H1 (cell line): ENCODE results near the gene GHRH. TPM values are rescaled to one million over a fixed set of nuclear protein-coding genes. Genes with fewer than 3 reads are reported as not detected.

Experiments used
- CTCF ChIA-PET: fragments of 300-600 bp; sonication (Branson Sonifier 250); formaldehyde crosslinking; loops from one replicate; lab custom pipeline; 2021; ENCODE audit not compliant: partially characterized antibody; lab: Charles Lee
- POLR2A ChIA-PET: fragments of 300-600 bp; sonication (Branson Sonifier 250); formaldehyde crosslinking; loops from one replicate; lab custom pipeline; 2021; ENCODE audit warnings: inconsistent platforms; ENCODE audit not compliant: partially characterized antibody; lab: Charles Lee
- DNase-seq, 2 experiments: peaks; one replicate each; pipeline versions ENCODE4 v3.0.0 to v3.0.0-alpha.2; 2010 to 2022; ENCODE audit warnings: low spot score in 2 of 2, low read depth in 1 of 2, mixed read lengths in 1 of 2
- FAIRE-seq: peaks from 2 replicates; lab custom pipeline; 2011; peaks lifted over from hg19 to GRCh38; lab: Jason Lieb, UNC
- H2AFZ ChIP-seq: 2 replicates; pipeline ENCODE4 v1.8.1; 2012; ENCODE audit warnings: low read length, inconsistent platforms
- H2AK5ac ChIP-seq: 2 replicates; pipeline ENCODE4 v1.6.1; 2013; ENCODE audit warnings: low read depth, low read length
- H2BK120ac ChIP-seq: replicated peaks from 2 replicates; pipeline ENCODE3; 2013; ENCODE audit warnings: low read depth, low read length, inconsistent platforms
- H2BK12ac ChIP-seq: 2 replicates; pipeline ENCODE4 v1.6.1; 2013; ENCODE audit warnings: low read depth, low read length
- H2BK15ac ChIP-seq: 2 replicates; pipeline ENCODE4 v1.6.1; 2013; ENCODE audit warnings: low read length
- H2BK20ac ChIP-seq: 2 replicates; pipeline ENCODE4 v1.6.1; 2013; ENCODE audit warnings: low read length
- H2BK5ac ChIP-seq: 2 replicates; pipeline ENCODE4 v1.6.1; 2013; ENCODE audit warnings: low read depth, low read length
- H3K14ac ChIP-seq: 2 replicates; pipeline ENCODE4 v1.6.1; 2013; ENCODE audit warnings: inconsistent platforms; ENCODE audit not compliant: insufficient read length
- H3K18ac ChIP-seq: 2 replicates; pipeline ENCODE4 v1.6.1; 2013; ENCODE audit warnings: low read length; ENCODE audit errors: extremely low read depth
- H3K23ac ChIP-seq: 2 replicates; pipeline ENCODE4 v1.6.1; 2013; ENCODE audit warnings: inconsistent platforms; ENCODE audit not compliant: insufficient read length
- H3K23me2 ChIP-seq: 2 replicates; pipeline ENCODE4 v1.6.1; 2013; ENCODE audit warnings: low read depth, low read length
- H3K27ac ChIP-seq: 2 replicates; pipeline ENCODE4 v1.6.1; 2011; ENCODE audit warnings: low read depth, low read length, inconsistent platforms
- H3K27me3 ChIP-seq, 4 experiments: replicated peaks in 1 of 4; 1 replicate in 1 of 4; 2 replicates in 3 of 4; pipeline versions ENCODE4 v1.6.1 to v1.8.1; 2011 to 2013; ENCODE audit warnings: low read length in 3 of 4, mild to moderate bottlenecking in 3 of 4, inconsistent platforms in 2 of 4, mixed read lengths in 2 of 4, moderate library complexity in 1 of 4; ENCODE audit not compliant: control insufficient read depth in 3 of 4, insufficient read depth in 3 of 4; ENCODE audit errors: extremely low read depth in 1 of 4
- H3K36me3 ChIP-seq, 4 experiments: 2 replicates each; pipeline versions ENCODE4 v1.6.1 to v1.8.1; 2011 to 2013; ENCODE audit warnings: mild to moderate bottlenecking in 4 of 4, low read length in 3 of 4, moderate library complexity in 2 of 4, control low read depth in 1 of 4, inconsistent platforms in 1 of 4; ENCODE audit not compliant: insufficient read depth in 4 of 4, control insufficient read depth in 2 of 4
- H3K4ac ChIP-seq: replicated peaks from 2 replicates; pipeline ENCODE3; 2013; ENCODE audit warnings: low read length, low read depth, mixed read lengths, inconsistent platforms; ENCODE audit not compliant: insufficient read length
- H3K4me1 ChIP-seq, 4 experiments: replicated peaks in 1 of 4; 1 replicate in 1 of 4; 2 replicates in 3 of 4; pipeline versions ENCODE4 v1.6.1 to v1.8.1; 2011 to 2013; ENCODE audit warnings: low read length in 3 of 4, inconsistent platforms in 2 of 4, mixed read lengths in 1 of 4; ENCODE audit not compliant: insufficient read depth in 4 of 4, control insufficient read depth in 3 of 4
- H3K4me2 ChIP-seq, 2 experiments: 2 replicates each; pipeline versions ENCODE4 v1.6.1 to v1.8.1; 2011 to 2013; ENCODE audit warnings: low read depth in 2 of 2, low read length in 2 of 2, control low read depth in 1 of 2, inconsistent platforms in 1 of 2, mild to moderate bottlenecking in 1 of 2; ENCODE audit not compliant: insufficient read depth in 1 of 2
- H3K4me3 ChIP-seq, 4 experiments: fragments of 200-600, 300-600 bp in 1 of 4; sonication (generic), shearing (Covaris generic), sonication (Bioruptor Twin) in 1 of 4; 2 replicates each; pipeline versions ENCODE4 v1.5.1 to v1.8.1; 2011 to 2016; ENCODE audit warnings: low read length in 4 of 4, low read depth in 3 of 4, control low read depth in 2 of 4, inconsistent platforms in 2 of 4, mild to moderate bottlenecking in 2 of 4, mixed read lengths in 1 of 4, moderate library complexity in 1 of 4; ENCODE audit not compliant: insufficient read depth in 2 of 4; ENCODE audit errors: extremely low read depth in 1 of 4
- H3K56ac ChIP-seq: replicated peaks from 2 replicates; pipeline ENCODE3; 2013; ENCODE audit warnings: low read depth, mild to moderate bottlenecking, mixed read lengths, low read length, inconsistent platforms; ENCODE audit not compliant: insufficient read length
- H3K79me1 ChIP-seq: 2 replicates; pipeline ENCODE4 v1.6.1; 2013; ENCODE audit warnings: low read depth, low read length, control low read depth
- H3K79me2 ChIP-seq, 2 experiments: 2 replicates each; pipeline versions ENCODE4 v1.6.1 to v1.8.1; 2012 to 2013; ENCODE audit warnings: low read length in 2 of 2, mild to moderate bottlenecking in 2 of 2, inconsistent platforms in 1 of 2; ENCODE audit not compliant: insufficient read depth in 2 of 2, control insufficient read depth in 1 of 2
- H3K9ac ChIP-seq, 4 experiments: replicated peaks in 1 of 4; 1 replicate in 1 of 4; 2 replicates in 3 of 4; pipeline versions ENCODE4 v1.6.1 to v1.8.1; 2011 to 2013; ENCODE audit warnings: low read depth in 3 of 4, low read length in 3 of 4, control low read depth in 2 of 4, mild to moderate bottlenecking in 2 of 4, moderate library complexity in 2 of 4, inconsistent platforms in 1 of 4; ENCODE audit errors: extremely low read depth in 1 of 4
- H3K9me3 ChIP-seq, 2 experiments: 2 replicates each; pipeline versions ENCODE4 v1.6.1 to v1.8.1; 2012 to 2013; ENCODE audit warnings: mild to moderate bottlenecking in 2 of 2, moderate library complexity in 2 of 2, control low read depth in 1 of 2, inconsistent platforms in 1 of 2, low read depth in 1 of 2, low read length in 1 of 2, mixed read lengths in 1 of 2; ENCODE audit not compliant: insufficient read depth in 2 of 2
- H4K20me1 ChIP-seq, 2 experiments: replicated peaks in 1 of 2; 2 replicates each; pipeline versions ENCODE3 to v1.8.1; 2011 to 2013; ENCODE audit warnings: inconsistent platforms in 2 of 2, low read length in 2 of 2, mild to moderate bottlenecking in 1 of 2; ENCODE audit not compliant: insufficient read depth in 2 of 2, control insufficient read depth in 1 of 2
- H4K5ac ChIP-seq: 2 replicates; pipeline ENCODE4 v1.6.1; 2013; ENCODE audit warnings: low read length, low read depth, mixed read lengths, inconsistent platforms; ENCODE audit not compliant: insufficient read length
- H4K8ac ChIP-seq: 2 replicates; pipeline ENCODE4 v1.8.0; 2013; ENCODE audit warnings: mild to moderate bottlenecking, moderate library complexity, low read length, inconsistent platforms; ENCODE audit not compliant: insufficient read depth; ENCODE audit errors: extremely low read depth
- H4K91ac ChIP-seq: replicated peaks from 2 replicates; pipeline ENCODE3; 2013; ENCODE audit warnings: low read length, mixed read lengths, inconsistent platforms; ENCODE audit not compliant: insufficient read length
- CHD1 ChIP-seq: IDR thresholded peaks from 2 replicates; pipeline ENCODE4 v1.6.1; 2012; ENCODE audit warnings: low read depth, low read length, improper control_type of control experiment
- CTCF ChIP-seq, 3 experiments: IDR thresholded peaks; 1 replicate in 2 of 3; 2 replicates in 1 of 3; pipeline versions ENCODE4 v1.5.1 to v1.6.1; 2011; ENCODE audit warnings: low read length in 3 of 3, mild to moderate bottlenecking in 3 of 3, inconsistent platforms in 2 of 3, low read depth in 1 of 3, moderate library complexity in 1 of 3; ENCODE audit not compliant: insufficient read depth in 1 of 3; ENCODE audit errors: control extremely low read depth in 1 of 3
- EZH2 ChIP-seq: fragments of 200-600 bp; sonication (generic); IDR thresholded peaks from 2 replicates; pipeline ENCODE4 v1.7.1; 2012; ENCODE audit warnings: low read depth, mild to moderate bottlenecking, moderate library complexity, low read length, inconsistent platforms; ENCODE audit not compliant: severe bottlenecking
- GABPA ChIP-seq: IDR thresholded peaks from 2 replicates; pipeline ENCODE4 v1.6.1; 2011; ENCODE audit warnings: mild to moderate bottlenecking, low read length, moderate library complexity, borderline replicate concordance; ENCODE audit not compliant: insufficient read depth
- HDAC6 ChIP-seq: IDR thresholded peaks from one replicate; pipeline ENCODE4 v1.7.1; 2012; ENCODE audit warnings: low read depth, mild to moderate bottlenecking, inconsistent platforms, low read length, moderate library complexity
- POLR2A ChIP-seq, 2 experiments: IDR thresholded peaks; 1 replicate in 1 of 2; 2 replicates in 1 of 2; pipeline ENCODE4 v1.6.1; 2011; ENCODE audit warnings: low read depth in 2 of 2, low read length in 2 of 2, mild to moderate bottlenecking in 2 of 2; ENCODE audit errors: control extremely low read depth in 1 of 2
- YY1 ChIP-seq: IDR thresholded peaks from 2 replicates; pipeline ENCODE4 v1.6.1; 2011; ENCODE audit warnings: low read depth, mild to moderate bottlenecking, low read length
- WGBS, 2 experiments: shearing (Covaris generic) in 1 of 2; methylation state at CpG; one replicate each; pipeline versions ENCODE4 v1.1.6 to v1.1.7; 2013 to 2015; ENCODE audit warnings: low lambda C conversion rate in 2 of 2, mixed read lengths in 2 of 2, inconsistent platforms in 1 of 2, low coverage in 1 of 2, missing lambda C conversion rate in 1 of 2; ENCODE audit not compliant: insufficient replicate concordance in 2 of 2, insufficient coverage in 1 of 2, insufficient read length in 1 of 2; ENCODE audit errors: extremely low coverage in 1 of 2, missing lambda C conversion rate in 1 of 2; 5-methylcytosine and 5-hydroxymethylcytosine counted together
- polyA plus RNA-seq, 7 experiments: library from polyadenylated mRNA; depleted of rRNA in 3 of 7; stranded (reverse) in 5 of 7; unstranded in 2 of 7; fragments of >200 nt in 5 of 7; fragments of 200-250 nt in 2 of 7; gene quantifications; 1 replicate in 5 of 7; 2 replicates in 1 of 7; 4 replicates in 1 of 7; pipeline versions ENCODE4 v1.2.1 to v1.2.3, GENCODE V29; 2011 to 2013; ENCODE audit warnings: missing spikeins in 2 of 7, mixed read lengths in 2 of 7
- total RNA-seq: library from RNA; stranded (reverse); fragmentation: NEBNext Ultra II Directional; extraction: Animal tissue kit (Norgen Biotek cat#: 25700); gene quantifications from 2 replicates; pipeline ENCODE4 v1.2.1, GENCODE V29; 2021
- TF ChIP-seq, protein P1 (sequence below): IDR thresholded peaks from 2 replicates; pipeline ENCODE4 v1.6.1; 2012; ENCODE audit warnings: inconsistent platforms

GHRH gene
- total and polyA plus RNA-seq, 2 of the 8 experiments (the other 6 are each of a cell fraction or from before 2014, with no cell fraction given), result not detected

GRCh38 chr20:37245216-37246150 is 16.1 kb downstream of the GHRH start:
- H2BK12ac ChIP-seq, result no peak overlapping the region; the same call in 1 of the 2 replicates
- no peak overlapping the region for H3K9ac ChIP-seq
- no peak overlapping the region for H3K14ac ChIP-seq
- H3K79me2 ChIP-seq, result no peaks in the 10 kb centered on the region
- H3K56ac ChIP-seq, result no peak overlapping the region
- peak overlapping the region; percentile 32 for H4K5ac ChIP-seq
- no peak overlapping the region for H2AK5ac ChIP-seq
- H2BK5ac ChIP-seq, result 0 out of 2 replicates have a peak overlapping the region, but pooled peaks have one; percentile 44
- ChIA-PET POLR2A (interaction anchor here (0.7 to 4.5 kb wide), 7 partner anchors 13 to 151 kb away, joined by 3 to 15 read pairs (median 3); partner anchors contain the start of genes MROH8 and RPN2), CTCF (interaction anchor here (0.5 to 5.9 kb wide), 7 partner anchors 9 to 152 kb away, joined by 3 to 22 read pairs (median 5); no protein-coding TSS in a partner anchor)
- peak overlapping the region; percentile 27; the same call in 1 of the 2 replicates for H3K18ac ChIP-seq
- H3K9me3 ChIP-seq, result no peaks in the 10 kb centered on the region
- peaks cover 8 to 15% (median 11%) of the 10 kb centered on the region in 4 experiments; a peak in 6 of 7 replicates for H3K4me1 ChIP-seq
- H2BK20ac ChIP-seq, result no peak overlapping the region
- H3K79me1 ChIP-seq, result no peaks in the 10 kb centered on the region
- WGBS, 2 experiments, result 64% methylated on average over 25 of the region's 25 CpGs; no CpG with 5 or more reads in 1 of the 2 experiments
- H2BK15ac ChIP-seq, result no peak overlapping the region
- H3K23ac ChIP-seq, result no peak overlapping the region
- no peaks in the 10 kb centered on the region for H3K23me2 ChIP-seq
- H3K27me3 ChIP-seq, result no peaks in the 10 kb centered on the region
- peak overlapping the region; percentile 3 to 18; a peak in 2 of 4 replicates for H3K4me2 ChIP-seq
- H2BK120ac ChIP-seq, result peak overlapping the region; percentile 36
- H2AFZ ChIP-seq, result no peak overlapping the region
- H3K36me3 ChIP-seq, result peaks cover 8 to 40% (median 22%) of the 10 kb centered on the region in 4 experiments; a peak in 7 of 8 replicates
- H4K8ac ChIP-seq, result no peak overlapping the region
- DNase-seq (peak in 1 of 2 experiments; percentile 63), FAIRE-seq (peak; percentile 24)
- peaks cover 0 to 1% of the 10 kb centered on the region in 2 experiments for H4K20me1 ChIP-seq
- H3K4me3 ChIP-seq, result peak overlapping the region in 1 of 4 experiments; percentile 7; a peak in 1 of 8 replicates
- H3K27ac ChIP-seq, result peak overlapping the region; percentile 29; the same call in 1 of the 2 replicates
- H4K91ac ChIP-seq, result no peak overlapping the region
- peak overlapping the region; percentile 23 for H3K4ac ChIP-seq
- TF ChIP-seq GABPA (no peak), YY1 (no peak), POLR2A (IDR thresholded peaks at IDR 0.05; ENCODE audit: control extremely low read depth in 1 of 2, low read depth in 2 of 2, low read length in 2 of 2) (no peak), CTCF (IDR thresholded peaks at IDR 0.05; ENCODE audit: control extremely low read depth in 1 of 3, insufficient read depth in 1 of 3, low read depth in 1 of 3, low read length in 3 of 3) (no peak), HDAC6 (no peak), CHD1 (no peak), EZH2 (no peak)
- TF ChIP-seq, protein P1, sequence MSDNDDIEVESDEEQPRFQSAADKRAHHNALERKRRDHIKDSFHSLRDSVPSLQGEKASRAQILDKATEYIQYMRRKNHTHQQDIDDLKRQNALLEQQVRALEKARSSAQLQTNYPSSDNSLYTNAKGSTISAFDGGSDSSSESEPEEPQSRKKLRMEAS, result peak; percentile 55
